Adrenal gland (tissue), 5 donors: ENCODE results near the gene PGBD5.

Source experiments
- POLR2A ChIP-seq, 2 donors: fragments of 450-650 bp; IDR thresholded peaks; one replicate each; pipeline ENCODE4 v1.6.1; 2017; ENCODE audit warnings: antibody characterized with exemption in 2 of 2, mild to moderate bottlenecking in 2 of 2, moderate library complexity in 1 of 2
- TF ChIP-seq, protein P1 (sequence below), 6 experiments: fragments of 450-650 bp in 4 of 6; fragments of 200-600 bp in 2 of 6; sonication (generic) in 1 of 6; IDR thresholded peaks; 1 replicate in 5 of 6; 2 replicates in 1 of 6; pipeline versions ENCODE4 v1.5.1 to v1.8.0; 2016 to 2021; ENCODE audit warnings: antibody characterized with exemption in 6 of 6, mild to moderate bottlenecking in 2 of 6, moderate library complexity in 1 of 6
- donor health status: DM: no; HTN: no; CAD: no.

DNA sequence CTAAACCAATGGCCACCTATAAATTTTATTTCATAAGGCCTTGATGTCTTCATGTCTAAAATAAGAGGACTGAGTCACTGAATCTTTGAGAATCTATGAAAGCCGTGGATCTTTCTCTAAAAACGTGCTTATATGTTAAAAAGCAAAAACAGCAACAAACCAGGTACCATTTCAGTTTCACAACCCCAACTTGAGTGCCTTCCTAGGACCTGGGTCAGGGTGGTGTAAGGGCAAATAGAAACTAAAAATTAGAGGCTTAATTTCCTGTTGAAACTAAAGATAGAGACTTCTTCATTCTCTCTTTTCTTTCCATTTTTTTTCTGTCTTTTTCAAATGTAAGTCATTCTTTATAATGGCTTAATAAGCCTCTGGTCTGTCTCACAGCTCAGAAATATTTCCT lies 27.2 kb upstream of the PGBD5 start:
- no peak for TF ChIP-seq POLR2A (IDR thresholded peaks at IDR 0.05)
- TF ChIP-seq, protein P1, sequence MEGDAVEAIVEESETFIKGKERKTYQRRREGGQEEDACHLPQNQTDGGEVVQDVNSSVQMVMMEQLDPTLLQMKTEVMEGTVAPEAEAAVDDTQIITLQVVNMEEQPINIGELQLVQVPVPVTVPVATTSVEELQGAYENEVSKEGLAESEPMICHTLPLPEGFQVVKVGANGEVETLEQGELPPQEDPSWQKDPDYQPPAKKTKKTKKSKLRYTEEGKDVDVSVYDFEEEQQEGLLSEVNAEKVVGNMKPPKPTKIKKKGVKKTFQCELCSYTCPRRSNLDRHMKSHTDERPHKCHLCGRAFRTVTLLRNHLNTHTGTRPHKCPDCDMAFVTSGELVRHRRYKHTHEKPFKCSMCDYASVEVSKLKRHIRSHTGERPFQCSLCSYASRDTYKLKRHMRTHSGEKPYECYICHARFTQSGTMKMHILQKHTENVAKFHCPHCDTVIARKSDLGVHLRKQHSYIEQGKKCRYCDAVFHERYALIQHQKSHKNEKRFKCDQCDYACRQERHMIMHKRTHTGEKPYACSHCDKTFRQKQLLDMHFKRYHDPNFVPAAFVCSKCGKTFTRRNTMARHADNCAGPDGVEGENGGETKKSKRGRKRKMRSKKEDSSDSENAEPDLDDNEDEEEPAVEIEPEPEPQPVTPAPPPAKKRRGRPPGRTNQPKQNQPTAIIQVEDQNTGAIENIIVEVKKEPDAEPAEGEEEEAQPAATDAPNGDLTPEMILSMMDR (IDR thresholded peaks at IDR 0.05) = no peak
